NCI-H69 (cell line): ENCODE data around the gene KIF3B.
"Not testable (repeated sequence)": the region's sequence is repeated elsewhere in the genome, so short reads cannot be mapped to it uniquely, and the experiment has no call there.

Experiments used
- DNase-seq: peaks from one replicate; lab custom pipeline; 2025; lab: John Stamatoyannopoulos, UW

KIF3B gene

GRCh38 chr20:32248043-32248442 is 29.4 kb upstream of the KIF3B start:
- DNase-seq = no peak

DNA sequence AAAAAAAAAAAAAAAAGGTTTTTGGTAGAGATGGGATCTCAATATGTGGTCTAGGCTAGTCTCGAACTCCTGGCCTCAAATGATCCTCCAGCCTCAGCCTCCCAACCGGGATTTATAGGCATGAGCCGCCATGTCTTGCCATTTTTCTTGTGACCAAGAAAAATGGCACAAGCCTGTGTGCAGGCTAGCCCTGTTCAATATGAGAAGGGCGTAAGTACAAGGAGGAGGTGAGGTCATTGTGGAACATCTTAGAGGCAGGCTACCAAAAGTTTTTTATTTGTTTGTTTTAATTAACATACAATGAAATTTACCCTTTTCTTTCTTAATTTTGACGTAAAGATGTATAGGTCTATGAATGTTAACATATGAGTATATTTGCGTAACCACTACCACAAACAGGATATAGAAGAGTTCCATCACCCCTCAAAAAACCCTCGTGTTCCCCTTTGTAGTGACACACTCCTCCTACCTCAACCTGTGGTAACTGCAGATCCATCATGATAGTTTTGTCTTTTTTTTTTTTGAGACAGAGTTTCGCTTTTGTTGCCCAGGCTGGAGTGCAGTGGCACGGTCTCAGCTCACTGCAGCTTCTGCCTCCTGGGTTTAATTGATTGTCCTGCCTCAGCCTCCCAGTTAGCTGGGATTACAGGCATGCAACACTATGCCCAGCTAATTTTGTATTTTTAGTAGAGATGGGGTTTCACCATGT is 28.3 kb upstream of the KIF3B start:
- DNase-seq = no peak

DNA sequence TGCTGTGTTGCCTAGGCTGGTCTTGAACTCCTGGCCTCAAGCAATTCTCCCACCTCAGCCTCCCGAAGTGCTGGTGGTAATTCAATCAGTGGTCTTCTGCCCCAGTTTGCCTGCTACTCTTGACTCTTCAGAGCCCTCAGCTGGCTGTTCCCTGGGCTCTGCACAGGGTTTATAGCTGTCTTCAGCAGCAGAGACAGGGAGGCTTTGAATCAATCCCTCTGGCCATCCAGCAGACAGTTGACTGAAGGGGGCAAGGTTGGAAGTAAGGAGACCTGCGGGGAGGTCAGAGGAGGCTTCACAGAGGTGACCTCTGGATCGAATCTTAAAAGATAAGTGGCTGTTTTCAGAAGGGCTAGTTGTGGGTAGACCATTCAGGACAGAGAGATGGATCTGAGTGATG is 26.0 kb upstream of the KIF3B start:
- DNase-seq = peak; percentile 15

GRCh38 chr20:32252189-32252588 is 25.3 kb upstream of the KIF3B start:
- DNase-seq = no peak

- DNase-seq = not testable (repeated sequence)
These were observed 16.5 kb upstream of the KIF3B start for GRCh38 chr20:32260973-32261372.

DNA sequence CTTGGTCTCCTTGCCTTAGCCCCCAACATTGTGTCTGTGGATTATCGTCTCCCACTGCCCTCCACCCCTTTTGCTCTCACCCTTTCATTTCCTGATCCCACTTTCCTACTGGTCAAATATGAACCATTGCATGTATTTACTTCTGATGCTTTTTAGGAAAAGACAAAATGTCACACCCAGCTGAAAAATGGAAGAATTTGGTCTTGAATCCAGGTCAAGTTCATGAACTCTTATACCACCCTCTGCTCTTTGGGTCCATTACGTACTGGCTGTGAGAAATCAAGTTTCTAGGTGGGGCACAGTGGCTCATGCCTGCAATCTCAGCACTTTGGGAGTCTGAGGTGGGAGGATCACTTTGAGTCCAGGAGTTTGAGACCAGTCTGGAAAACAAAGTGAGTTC is 15.8 kb upstream of the KIF3B start:
- no peak for DNase-seq

DNA sequence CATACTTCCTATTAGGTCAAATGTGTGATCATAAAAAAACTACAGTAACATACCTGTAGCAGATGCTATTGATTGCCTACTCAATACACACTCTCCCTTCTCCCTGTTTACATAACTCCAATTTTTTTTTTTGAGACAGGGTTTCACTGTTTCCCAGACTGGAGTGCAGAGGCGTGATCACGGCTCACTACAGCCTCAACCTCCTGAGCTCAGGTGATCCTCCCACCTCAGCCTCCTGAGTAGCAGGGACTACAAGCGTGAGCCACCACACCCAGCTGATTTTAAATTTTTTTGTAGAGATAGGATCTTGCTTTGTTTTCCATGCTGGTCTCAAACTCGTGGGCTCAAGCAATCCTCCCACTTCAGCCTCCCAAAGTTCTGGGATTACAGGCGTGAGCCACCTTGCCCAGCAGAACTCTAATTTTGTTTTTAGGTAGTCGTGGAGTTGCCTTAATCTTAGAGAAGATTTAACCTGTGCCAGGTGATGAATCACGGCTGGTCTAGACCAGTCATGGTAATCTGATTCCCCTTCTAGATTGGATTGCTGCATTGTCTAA is 14.0 kb upstream of the KIF3B start:
- DNase-seq = peak; percentile 34

DNA sequence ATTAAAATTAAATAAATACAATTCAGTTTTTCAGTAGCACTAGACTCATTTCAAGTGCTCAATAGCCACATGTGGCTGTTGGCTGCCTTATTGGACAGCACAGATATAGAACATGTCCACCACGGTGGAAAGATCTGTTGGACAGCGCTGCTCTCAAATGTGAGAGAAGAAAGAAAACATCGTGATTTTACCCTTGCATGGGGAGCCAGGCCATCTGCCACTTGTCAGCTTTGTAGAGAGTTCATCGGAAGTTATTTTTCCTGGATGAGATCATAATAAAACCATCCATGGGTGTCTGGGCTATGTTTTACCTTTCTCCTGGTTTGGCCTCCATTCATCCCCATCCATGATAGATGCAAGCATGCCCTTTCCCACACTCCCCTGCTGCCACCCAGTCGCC is 5.8 kb upstream of the KIF3B start:
- DNase-seq = no peak

GRCh38 chr20:32274359-32274758 is 3.1 kb upstream of the KIF3B start:
- no peak for DNase-seq

DNA sequence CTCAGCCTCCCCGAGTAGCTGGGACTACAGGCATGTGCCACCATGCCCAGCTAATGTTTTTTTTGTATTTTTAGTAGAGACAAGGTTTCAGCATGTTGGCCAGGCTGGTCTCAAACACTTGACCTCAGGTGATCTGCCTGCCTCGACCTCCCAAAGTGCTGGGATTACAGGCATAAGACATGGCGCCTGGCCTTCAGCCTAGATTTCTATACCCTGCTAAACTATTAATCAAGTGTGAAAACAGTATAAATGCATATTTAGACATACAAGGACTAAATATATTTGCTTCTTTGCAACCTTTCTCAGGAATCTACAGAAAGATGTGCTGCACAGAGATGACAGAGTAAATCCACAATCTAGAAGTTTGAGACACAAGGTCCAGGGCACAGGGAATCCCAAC is 2.3 kb upstream of the KIF3B start:
- DNase-seq = not testable (repeated sequence)

DNA sequence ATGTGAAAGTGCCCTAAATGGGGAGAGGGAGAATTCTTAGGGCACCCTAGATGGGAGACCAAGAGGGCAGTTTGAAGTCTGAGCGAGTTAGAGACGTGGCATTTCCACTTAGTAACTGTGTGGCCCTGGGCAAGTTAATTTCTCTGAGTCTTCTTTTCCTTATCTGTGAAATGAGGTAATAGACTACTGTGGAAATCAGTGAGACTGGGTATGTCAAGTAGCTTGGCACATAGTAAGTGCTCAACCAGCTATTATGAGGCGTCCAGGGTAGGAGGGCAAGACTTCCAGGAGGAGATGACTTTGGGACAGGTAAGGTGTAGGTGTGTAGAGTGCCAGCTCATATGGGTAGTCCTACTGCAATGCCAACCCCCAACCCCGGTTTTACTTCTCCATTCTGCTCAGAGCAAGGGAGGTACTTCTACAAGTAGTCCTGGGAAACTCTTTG is 770 bp downstream of the KIF3B start:
- DNase-seq = no peak

DNA sequence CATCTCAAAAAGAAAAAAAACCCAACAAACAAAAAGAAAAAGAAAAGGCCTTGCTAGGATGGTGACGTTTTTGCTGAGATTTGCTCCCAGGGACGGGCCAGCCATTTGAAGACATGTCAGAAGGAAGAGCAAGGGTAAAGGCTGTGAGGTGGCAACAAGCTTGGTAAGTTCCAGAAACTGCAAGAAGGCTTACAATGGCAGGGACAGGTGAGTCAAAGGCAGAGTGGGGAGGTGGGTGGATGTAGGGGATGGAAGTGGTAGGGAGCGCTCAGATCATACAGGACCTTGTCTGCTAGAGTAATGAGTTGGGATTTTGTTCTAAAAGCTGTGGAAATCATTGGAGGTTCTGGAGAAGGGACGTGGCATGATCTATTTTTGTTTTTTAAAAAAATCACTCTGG is 4.3 kb downstream of the KIF3B start:
- no peak for DNase-seq

GRCh38 chr20:32282461-32282860 is 5.0 kb downstream of the KIF3B start:
- peak; percentile 93 for DNase-seq

DNA sequence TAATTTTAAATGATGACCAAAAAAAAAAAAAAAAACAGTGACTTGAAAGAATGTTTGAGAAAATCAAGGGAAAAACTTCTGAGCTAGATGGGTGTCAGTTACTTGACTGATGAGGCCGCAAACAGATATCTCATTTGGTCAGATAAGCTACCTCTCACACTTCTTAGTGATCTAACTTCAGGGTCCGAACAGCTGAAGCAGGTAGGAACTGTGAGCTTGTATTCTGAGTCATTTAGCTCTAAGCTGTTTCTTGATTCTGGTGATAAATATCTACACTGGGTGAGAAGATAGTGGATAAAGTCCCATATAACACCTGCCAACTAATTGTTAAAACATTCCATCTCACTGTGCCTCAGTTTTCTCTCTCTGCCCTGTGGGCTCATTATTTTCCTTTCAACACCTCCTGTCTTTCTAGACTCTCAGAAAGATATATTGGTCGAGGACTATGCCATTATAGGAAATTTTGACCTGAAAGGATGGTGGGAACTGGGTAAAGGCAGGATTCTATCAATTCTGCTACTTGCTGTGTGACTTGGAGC is 7.7 kb downstream of the KIF3B start:
- DNase-seq = no peak

GRCh38 chr20:32285621-32286371 is 8.3 kb downstream of the KIF3B start:
- DNase-seq = peak; percentile 17

DNA sequence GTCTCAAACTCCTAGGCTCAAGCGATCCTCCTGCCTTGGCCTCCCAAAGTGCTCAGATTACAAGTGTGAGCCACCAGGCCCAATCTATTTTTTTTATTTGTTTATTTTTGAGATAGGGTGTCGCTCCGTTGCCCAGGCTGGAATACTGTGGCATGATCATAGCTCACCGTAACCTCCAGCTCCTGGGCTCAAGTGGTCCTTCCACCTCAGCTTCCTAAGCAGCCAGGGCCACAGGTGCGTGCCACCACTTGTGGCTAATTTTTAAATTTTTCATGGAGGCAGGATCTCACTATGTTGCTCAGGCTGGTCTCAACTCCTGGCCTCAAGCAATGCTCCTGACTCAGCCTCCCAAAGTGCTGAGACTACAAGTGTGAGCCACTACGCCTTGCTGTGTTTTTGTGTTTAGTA is 9.8 kb downstream of the KIF3B start:
- no peak for DNase-seq

DNA sequence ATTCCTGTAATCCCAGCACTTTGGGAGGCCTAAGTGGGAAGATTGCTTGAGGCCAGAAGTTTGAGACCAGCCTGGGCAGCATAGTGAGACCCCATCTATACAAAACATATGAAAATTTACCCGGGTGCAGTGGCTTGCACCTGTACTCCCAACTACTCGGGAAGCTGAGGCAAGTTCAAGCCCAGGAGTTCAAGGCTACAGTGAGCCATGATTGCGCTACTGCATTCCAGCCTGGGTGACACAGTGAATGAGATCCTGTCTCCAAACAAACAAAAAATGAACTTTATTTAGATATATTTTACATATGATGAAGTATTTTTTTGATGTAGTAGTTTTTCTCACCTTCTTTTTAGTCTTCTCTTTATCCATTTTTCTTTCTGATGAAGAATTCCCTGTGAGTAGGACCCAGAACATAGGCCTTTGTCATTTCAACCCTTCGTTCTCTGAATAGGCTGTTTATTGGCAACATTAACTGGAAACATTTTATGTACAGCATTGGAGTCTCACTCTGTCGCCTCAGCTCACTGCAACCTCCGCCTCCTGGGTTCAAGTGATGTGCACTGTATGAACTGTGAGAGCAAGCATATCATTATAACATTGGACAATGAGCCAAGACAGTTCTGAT is 10.9 kb downstream of the KIF3B start:
- no peak for DNase-seq

GRCh38 chr20:32289299-32289660 is 11.8 kb downstream of the KIF3B start:
- DNase-seq = not testable (repeated sequence)

GRCh38 chr20:32289661-32290431 is 12.4 kb downstream of the KIF3B start:
- DNase-seq = no peak

GRCh38 chr20:32291166-32291565 is 13.7 kb downstream of the KIF3B start:
- DNase-seq = no peak

- no peak for DNase-seq
These were observed 15.1 kb downstream of the KIF3B start for GRCh38 chr20:32292548-32292947.

DNA sequence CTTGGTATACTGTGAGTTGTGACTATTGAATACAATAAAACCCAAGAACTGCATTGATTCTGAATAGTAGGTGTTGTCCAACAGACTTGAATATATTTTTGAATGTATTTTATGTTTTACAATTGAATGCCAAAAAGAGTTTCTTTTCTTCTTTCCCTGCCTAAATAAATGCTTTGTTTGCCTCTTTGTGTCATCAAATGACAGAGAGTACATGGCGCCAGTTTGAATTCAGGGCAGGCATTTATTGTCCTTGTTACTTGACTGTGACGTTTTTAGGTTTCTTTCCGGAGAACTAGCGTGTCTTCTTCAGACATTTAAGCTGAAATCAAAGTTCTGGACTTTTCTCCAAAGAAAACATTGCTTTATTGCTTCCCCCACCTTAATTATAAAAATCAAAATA is 16.6 kb downstream of the KIF3B start:
- no peak for DNase-seq
